DND-41 (cell line): Measurements from ENCODE around the gene GGT1.

ENCODE experiments used
- CTCF ChIP-seq: IDR thresholded peaks from 2 replicates; pipeline ENCODE4 v1.5.1; 2012; ENCODE audit warnings: borderline replicate concordance, low read length, moderate library complexity, mild to moderate bottlenecking; ENCODE audit not compliant: poor library complexity, severe bottlenecking; ENCODE audit errors: extremely low read depth
- EZH2 ChIP-seq: IDR thresholded peaks from 3 replicates; pipeline ENCODE4 v1.6.1; 2012; ENCODE audit warnings: borderline replicate concordance, low read depth, mild to moderate bottlenecking, moderate library complexity, low read length, inconsistent platforms; ENCODE audit not compliant: severe bottlenecking

- TF ChIP-seq CTCF, result no peak
- no peak for TF ChIP-seq EZH2
Observed at GRCh38 chr22:24584166-24584790, 18.7 kb upstream of the GGT1 start.
